Activated B cell treated with CpG ODN at 0.5 μM for 24 hours (primary cell): ENCODE measurements around the gene SPATA6. TPM values are rescaled to one million over a fixed set of nuclear protein-coding genes. Genes with fewer than 3 reads are reported as not detected.

Experiments
- ATAC-seq: fragments of 200-7000 bp; cut with Tn5 transposase; one replicate; pipeline ENCODE4 v1.10.0; 2021; ENCODE audit warnings: low read depth, mild to moderate bottlenecking, moderate library complexity
- CTCF ChIA-PET: fragments of 350-600 bp; sonication (Branson Sonifier 250); formaldehyde crosslinking; loops from one replicate; lab custom pipeline; 2021; ENCODE audit warnings: antibody characterized with exemption; lab: Charles Lee
- POLR2A ChIA-PET: fragments of 350-600 bp; sonication (Branson Sonifier 250); formaldehyde crosslinking; loops from one replicate; lab custom pipeline; 2021; ENCODE audit warnings: antibody characterized with exemption; lab: Charles Lee
- DNase-seq: peaks from one replicate; pipeline ENCODE4 v3.0.0; 2022
- H3K27ac Mint-ChIP-seq: one replicate; pipeline ENCODE4 v1.8.0; 2020; ENCODE audit warnings: mixed read lengths
- H3K27me3 Mint-ChIP-seq: one replicate; pipeline ENCODE4 v1.8.0; 2021; ENCODE audit warnings: mixed read lengths
- H3K36me3 Mint-ChIP-seq: one replicate; pipeline ENCODE4 v1.8.0; 2021; ENCODE audit warnings: low read depth, mixed read lengths
- H3K4me1 Mint-ChIP-seq: one replicate; pipeline ENCODE4 v1.8.0; 2021; ENCODE audit warnings: mixed read lengths
- H3K4me3 Mint-ChIP-seq: one replicate; pipeline ENCODE4 v1.8.0; 2020; ENCODE audit warnings: mild to moderate bottlenecking, mixed read lengths
- H3K9me3 Mint-ChIP-seq: one replicate; pipeline ENCODE4 v1.8.0; 2020; ENCODE audit warnings: mixed read lengths
- intact Hi-C: fragments of 100-400 bp; cut with micrococcal nuclease; formaldehyde crosslinking; loops from one replicate; pipeline ENCODE4 v1.15.1; 2024
- total RNA-seq: library from RNA; stranded (reverse); gene quantifications from 2 replicates; pipeline ENCODE4 v1.2.3, GENCODE V29; 2022
- TF ChIP-seq, protein P1 (sequence below): fragments of 200-600 bp; IDR thresholded peaks from one replicate; pipeline ENCODE4 v1.8.0; 2022; ENCODE audit warnings: antibody characterized with exemption, mild to moderate bottlenecking

The SPATA6 gene
- total RNA-seq, 1 donor from 2014 or later = 4.2 TPM

DNA sequence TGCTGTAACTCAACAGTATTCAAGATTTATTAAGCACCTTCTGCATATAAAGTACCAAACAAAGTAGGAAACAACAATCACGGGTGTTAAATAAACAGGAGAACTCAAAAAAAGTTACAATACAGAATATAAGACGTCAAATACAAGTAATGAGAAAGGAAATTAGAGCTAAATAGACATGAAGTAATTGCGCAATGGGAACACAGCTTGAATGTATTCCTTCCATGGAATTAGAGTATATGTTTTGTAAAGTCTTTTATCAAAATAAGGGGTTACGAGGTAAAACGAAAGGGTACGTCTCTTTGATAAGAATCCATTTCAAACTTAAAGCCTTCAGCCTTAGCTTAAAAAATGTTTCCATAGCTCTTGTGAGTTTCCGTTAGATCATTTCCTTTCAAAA lies 109.1 kb downstream of the SPATA6 start:
- Mint-ChIP-seq H3K4me1 (no peaks in the 10 kb centered on the region), H3K36me3 (no peaks in the 10 kb centered on the region), H3K9me3 (peaks cover 5% of the 10 kb centered on the region), H3K27me3 (no peaks in the 10 kb centered on the region), H3K27ac (no peak overlapping the region), H3K4me3 (no peak overlapping the region)
- no peak for DNase-seq
- CTCF ChIA-PET = no interaction called here
- intact Hi-C loops = no loop called here
- ATAC-seq = no peak
- POLR2A ChIA-PET = no interaction called here
- TF ChIP-seq, protein P1, sequence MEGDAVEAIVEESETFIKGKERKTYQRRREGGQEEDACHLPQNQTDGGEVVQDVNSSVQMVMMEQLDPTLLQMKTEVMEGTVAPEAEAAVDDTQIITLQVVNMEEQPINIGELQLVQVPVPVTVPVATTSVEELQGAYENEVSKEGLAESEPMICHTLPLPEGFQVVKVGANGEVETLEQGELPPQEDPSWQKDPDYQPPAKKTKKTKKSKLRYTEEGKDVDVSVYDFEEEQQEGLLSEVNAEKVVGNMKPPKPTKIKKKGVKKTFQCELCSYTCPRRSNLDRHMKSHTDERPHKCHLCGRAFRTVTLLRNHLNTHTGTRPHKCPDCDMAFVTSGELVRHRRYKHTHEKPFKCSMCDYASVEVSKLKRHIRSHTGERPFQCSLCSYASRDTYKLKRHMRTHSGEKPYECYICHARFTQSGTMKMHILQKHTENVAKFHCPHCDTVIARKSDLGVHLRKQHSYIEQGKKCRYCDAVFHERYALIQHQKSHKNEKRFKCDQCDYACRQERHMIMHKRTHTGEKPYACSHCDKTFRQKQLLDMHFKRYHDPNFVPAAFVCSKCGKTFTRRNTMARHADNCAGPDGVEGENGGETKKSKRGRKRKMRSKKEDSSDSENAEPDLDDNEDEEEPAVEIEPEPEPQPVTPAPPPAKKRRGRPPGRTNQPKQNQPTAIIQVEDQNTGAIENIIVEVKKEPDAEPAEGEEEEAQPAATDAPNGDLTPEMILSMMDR = no peak

- POLR2A ChIA-PET = no interaction called here
- Mint-ChIP-seq H3K36me3 (no peaks in the 10 kb centered on the region), H3K27ac (no peak overlapping the region), H3K4me3 (no peak overlapping the region), H3K4me1 (no peaks in the 10 kb centered on the region), H3K27me3 (no peaks in the 10 kb centered on the region), H3K9me3 (peaks cover 4% of the 10 kb centered on the region)
- CTCF ChIA-PET = no interaction called here
- intact Hi-C loops = no loop called here
- ATAC-seq (no peak), DNase-seq (no peak)
- TF ChIP-seq, protein P1 = no peak
Measured at GRCh38 chr1:48356901-48357300, 115.1 kb downstream of the SPATA6 start.

- no peaks in the 10 kb centered on the region for H3K4me1 Mint-ChIP-seq
- POLR2A ChIA-PET = no interaction called here
- H3K27ac Mint-ChIP-seq = no peak overlapping the region
- DNase-seq (no peak), ATAC-seq (no peak)
- no peak overlapping the region for H3K4me3 Mint-ChIP-seq
- CTCF ChIA-PET = no interaction called here
- H3K9me3 Mint-ChIP-seq = peaks cover 14% of the 10 kb centered on the region
- intact Hi-C loops = no loop called here
- H3K36me3 Mint-ChIP-seq = no peaks in the 10 kb centered on the region
- TF ChIP-seq, protein P1 = no peak
- H3K27me3 Mint-ChIP-seq = no peaks in the 10 kb centered on the region
Measured at GRCh38 chr1:48344373-48344772, 127.6 kb downstream of the SPATA6 start.

DNA sequence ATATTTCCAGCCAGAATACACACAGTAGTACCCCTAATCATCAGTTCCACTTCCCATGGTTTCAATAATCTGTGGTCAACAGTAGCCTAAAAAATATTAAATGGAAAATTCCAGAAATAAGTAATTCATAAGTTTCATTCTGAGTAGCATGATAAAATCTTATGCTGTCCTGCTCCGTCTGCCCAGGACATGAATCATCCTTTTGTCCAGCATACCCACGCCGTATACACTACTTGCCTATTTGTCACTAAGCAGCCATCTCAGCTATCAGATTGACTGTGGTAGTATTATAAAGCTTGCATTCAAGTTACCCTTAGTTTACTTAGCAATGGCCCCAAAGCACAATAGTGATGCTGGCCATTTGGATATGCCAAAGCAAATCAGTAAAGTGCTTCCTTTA lies 130.8 kb downstream of the SPATA6 start:
- ATAC-seq (no peak), DNase-seq (no peak)
- CTCF ChIA-PET = no interaction called here
- Mint-ChIP-seq H3K27me3 (no peaks in the 10 kb centered on the region), H3K36me3 (no peaks in the 10 kb centered on the region), H3K27ac (no peak overlapping the region), H3K4me1 (no peaks in the 10 kb centered on the region), H3K4me3 (no peak overlapping the region), H3K9me3 (peaks cover 16% of the 10 kb centered on the region)
- POLR2A ChIA-PET = no interaction called here
- TF ChIP-seq, protein P1 = no peak
- intact Hi-C loops = no loop called here

GRCh38 chr1:48338257-48338656 lies 133.7 kb downstream of the SPATA6 start:
- Mint-ChIP-seq H3K4me1 (no peaks in the 10 kb centered on the region), H3K9me3 (peaks cover 25% of the 10 kb centered on the region), H3K36me3 (no peaks in the 10 kb centered on the region), H3K27me3 (no peaks in the 10 kb centered on the region), H3K4me3 (no peak overlapping the region), H3K27ac (no peak overlapping the region)
- ChIA-PET CTCF (no interaction called here), POLR2A (no interaction called here)
- DNase-seq (no peak), ATAC-seq (no peak)
- TF ChIP-seq, protein P1 = no peak
- intact Hi-C loops = no loop called here
